ENCODE results near the gene GKN2.
"Not testable (repeated sequence)": the region's sequence is repeated elsewhere in the genome, so short reads cannot be mapped to it uniquely, and the experiment has no call there.

Gene GKN2

DNA sequence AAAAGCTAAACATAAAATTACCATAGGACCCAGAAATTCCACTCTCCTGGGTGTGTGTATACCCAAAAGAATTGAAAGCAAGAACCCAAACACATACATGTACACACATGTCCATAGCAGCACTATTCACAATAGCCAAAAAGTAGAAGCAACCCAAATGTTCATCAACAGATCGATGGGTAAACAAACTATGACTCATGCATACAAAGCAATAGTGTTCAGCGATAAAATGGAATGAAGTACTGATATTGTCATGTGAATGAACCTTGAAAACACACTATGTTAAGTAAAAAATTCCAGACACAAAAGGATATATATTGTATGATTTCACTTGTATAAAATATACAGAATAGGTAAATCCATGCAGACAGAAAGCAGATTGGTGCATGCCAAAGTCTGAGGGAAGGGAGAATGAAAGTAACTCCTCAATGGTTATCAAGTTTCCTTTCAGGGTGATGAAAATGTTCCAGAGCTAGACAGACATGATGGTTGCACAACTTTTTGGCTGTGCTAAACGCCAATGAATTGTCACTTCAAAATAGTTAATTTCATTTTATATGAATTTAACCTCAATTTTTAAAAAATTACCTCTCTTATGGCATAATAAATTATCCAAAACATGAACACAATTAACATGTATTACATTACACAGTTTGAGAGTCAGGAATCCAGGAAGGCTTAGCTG, 35.5 kb downstream of the GKN2 start:
- DNase-seq, result no peak

DNA sequence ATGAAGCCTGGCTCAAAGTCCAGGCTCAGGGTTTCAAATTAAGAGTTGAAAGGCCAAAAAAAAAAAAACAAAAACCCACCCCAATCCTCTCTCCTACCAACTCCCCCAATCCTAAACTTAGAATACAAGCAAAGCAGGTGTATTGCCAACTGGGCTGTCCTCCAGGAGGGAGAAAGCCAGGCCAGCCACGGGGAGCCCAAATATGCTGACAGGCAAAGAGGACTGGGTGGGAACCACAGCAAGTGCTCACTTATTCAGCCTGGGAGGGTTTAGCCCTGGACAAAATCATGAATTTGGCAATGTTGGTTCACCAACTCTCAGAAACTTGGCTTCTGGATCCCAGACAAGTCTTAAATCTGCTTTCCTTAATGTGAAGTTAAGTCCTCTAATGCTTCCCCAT, 36.5 kb downstream of the GKN2 start:
- DNase-seq, result no peak

DNA sequence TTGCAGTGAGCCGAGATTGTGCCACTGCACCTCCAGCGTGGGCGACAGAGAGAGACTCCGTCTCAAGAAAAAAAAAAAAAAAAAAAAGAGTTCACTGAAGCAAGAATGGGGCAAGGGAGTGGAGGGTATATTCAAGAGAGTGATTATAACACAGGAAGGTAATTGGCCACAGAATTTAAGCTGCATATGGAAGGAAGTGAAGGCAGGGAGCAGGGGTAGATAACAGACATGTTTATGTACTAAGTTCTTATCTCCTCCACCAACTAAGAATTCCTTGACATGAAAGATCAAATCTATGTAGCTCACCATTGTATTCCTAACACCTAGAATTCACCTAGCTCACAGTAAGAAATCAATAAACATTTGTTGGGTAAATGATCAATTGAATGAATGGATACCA, 37.3 kb downstream of the GKN2 start:
- no peak for DNase-seq

DNA sequence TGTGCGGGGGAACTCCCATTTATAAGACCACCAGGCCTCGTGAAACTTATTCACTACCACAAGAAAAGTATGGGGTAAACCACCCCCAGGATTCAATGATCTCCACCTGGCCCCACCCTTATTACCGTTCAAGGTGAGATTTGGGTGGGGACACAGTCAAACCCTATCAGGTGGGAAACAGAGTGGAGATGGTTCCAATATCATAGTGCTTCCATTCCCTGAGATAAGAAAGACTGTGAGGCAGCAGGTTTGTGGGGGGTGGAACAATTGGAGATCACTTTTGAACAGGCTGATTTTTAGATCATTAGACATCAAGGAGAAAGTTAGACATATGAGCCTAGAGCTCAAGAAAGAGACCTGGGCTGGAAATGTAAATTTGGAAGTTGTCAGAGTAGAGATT, 39.3 kb downstream of the GKN2 start:
- no peak for DNase-seq

DNA sequence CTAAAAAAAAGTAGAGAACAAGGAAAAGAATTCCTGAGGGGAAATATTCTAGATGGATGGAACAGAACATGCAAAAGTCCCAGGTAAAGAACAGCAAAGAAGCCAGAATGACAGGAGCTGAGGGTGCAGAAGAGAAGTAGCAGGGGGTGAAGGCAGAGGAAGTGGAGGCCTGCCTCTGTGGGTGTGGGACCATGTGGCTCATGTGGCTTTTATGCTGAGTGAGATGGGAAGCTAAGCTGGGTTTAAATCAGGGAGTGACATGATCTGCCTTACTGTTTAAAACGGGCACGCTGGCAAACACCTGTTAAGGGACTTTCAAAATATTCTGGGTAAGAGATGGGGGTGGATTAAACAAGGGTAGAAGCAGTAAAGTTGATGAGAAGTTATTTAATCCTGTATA, 40.0 kb downstream of the GKN2 start:
- peak; percentile 18 for DNase-seq

DNA sequence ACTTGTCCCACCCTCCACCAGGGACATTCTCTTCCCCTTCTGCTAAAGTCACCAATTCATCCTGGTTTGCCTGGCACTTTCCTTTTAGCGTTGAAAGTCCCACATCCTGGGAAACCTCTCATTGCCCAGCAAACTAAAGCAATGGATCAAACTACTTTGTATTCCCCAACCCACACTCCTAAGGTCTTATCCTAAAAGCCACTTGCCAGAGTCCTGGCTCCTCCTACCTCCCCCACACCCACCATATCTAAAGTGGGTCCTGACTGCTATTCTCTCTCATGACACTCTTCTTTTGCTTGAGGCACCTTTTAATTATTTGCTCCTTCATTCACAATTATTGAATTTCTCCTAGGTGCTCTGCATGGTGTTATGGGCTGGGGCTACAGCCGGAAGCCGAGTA, 40.6 kb downstream of the GKN2 start:
- DNase-seq, result no peak

DNA sequence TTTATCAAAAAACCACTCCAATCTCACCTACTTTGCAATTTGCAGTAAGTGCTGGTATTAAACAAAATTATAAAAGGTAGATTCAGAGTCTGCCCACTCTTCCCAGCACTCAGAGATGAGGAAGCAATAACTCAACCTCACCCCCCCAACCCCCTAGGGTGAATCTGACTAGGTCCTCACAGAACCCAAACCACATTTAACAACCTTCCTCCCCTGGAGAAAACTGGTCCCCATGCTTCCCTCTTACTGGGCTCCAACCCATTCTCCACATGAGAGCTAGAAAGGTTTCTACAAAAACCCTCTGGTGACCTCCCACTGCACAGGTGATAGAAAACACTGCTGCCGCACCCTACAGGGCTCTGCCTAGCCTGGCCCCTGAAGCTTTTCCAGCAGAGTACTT, 41.0 kb downstream of the GKN2 start:
- no peak for DNase-seq

DNA sequence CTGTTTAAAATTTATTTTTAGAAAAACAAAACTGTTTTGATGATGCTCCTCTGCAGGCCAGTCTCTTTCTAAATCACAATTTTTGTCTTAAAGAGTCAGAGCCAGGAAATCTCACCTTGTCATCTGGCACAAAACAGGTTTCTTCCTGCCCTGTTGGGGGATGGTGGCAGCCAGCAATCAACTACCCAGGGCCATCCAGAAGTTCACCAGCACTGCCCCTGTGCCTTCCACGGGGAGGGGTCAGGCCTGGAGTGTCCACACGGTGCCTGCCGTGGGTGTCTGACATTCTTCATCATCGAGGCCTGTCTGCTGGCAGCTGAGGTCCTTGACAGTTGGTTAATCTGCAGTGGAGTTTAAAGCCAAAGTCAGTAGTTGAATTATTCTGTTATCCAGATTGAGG, 41.4 kb downstream of the GKN2 start:
- no peak for DNase-seq

DNA sequence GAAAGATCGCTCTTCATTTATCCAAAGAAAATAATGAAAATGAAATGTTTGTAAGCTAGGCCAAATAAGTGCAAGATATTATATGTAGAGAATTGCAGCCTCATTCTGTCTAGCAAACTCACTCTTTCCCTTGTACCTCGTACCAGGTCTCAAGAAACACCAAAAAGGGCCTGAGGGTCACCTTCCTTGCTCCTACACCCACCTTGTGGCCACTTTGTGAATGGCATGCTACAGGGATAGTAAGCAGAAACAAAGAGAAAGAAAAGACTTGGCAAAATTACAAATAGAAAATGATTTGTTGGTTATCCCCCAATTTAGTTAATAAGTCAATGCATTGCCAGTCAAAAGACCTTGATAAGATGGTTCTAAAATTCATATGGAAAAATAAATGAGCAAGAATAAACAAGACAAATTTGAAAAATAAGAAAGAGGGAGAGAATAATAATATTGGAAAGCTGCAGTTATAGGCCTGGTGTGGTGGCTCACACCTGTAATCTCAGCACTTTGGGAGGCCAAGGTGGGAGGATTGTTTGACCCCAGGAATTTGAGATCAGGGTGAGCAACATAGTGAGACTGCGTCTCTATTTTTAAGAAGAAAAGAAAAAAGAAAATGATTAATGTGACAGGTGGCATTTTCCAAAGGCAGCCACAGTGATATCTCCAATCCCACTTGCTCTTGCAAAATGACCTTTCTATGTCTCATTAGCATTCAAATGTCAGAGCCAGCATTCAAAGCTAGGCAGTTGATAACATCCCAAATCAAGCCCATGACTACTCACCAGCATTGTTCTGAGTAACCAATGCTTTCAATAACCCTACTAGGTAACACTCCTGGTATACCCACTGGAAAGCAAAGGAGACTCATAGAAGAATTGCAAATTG, 42.7 kb downstream of the GKN2 start:
- DNase-seq, result peak; percentile 77

DNA sequence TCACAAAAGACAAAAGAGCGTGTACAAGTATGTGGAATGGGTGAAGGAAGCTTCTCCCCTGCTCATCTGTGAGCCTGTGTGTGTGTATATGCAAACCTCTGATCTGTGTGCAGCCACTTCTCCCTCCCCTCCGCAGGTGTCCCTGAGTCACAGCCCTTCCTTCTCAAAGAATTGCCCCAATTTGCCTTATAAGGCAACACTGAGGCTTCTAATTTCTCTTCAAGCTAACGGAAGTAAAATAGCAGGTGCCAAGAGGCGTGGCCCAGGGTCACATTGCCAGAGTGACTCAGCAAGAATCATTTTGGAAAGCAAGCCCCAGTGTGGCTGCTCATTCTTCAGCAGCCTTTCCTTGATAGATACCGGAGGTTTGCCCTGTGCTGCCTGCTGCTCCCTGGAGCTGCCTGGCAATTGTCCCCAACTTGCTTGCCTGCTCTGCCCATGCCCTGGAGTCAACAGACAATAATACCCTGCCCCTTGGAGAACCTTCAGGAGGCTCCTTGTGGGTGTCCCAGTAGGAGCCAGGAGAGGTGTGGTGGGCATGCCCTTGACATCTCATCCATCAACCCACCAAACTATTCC, 44.2 kb downstream of the GKN2 start:
- DNase-seq, result peak; percentile 79

DNA sequence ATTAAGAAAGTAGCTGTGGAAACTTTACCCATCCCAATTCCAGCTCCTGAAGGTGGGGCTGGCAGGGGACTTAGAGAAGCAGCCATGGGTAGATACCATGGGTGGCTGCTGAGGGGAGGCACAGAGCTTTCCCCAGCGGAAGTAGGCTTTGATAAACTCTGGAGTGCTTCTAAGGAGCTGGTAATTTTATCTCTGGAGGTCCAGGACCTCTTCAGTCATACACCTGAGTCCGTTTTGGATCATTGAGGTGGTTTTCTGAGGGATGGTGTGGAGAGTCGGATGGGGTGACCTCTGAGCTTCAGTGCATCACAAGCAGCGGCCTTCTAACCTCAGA, 44.8 kb downstream of the GKN2 start:
- DNase-seq, result no peak

DNA sequence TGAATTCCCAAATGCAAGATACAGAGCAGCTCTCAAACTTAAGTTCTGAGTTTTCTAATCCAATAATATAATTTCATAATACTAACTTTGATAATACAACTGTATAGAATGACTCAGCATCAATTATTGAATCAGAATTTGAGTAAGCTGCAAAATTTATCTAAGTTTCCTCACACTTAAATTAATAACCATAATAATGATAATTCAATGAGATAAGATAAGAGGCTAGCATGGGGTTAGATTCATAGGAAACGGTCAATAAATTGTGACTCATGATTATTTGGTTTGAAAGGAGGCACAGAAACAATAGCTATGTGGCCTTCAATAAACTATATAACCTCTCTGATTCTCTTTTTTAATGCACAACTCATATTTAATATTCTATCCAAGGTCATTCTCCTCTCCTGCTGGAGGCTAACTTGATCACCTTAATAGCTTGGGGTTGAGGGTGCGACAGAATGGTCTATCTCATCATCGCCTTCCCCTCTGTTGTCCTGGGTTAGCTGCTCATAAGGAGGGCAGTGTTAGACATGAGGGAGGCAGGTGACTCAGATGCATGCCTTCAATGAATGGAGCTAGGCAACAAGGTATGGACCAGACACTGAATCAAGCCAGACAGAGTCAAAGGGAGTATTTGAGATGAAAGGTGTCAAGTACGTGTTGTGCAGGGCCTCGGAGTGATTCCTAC, 45.3 kb downstream of the GKN2 start:
- DNase-seq, result peak; percentile 5

DNA sequence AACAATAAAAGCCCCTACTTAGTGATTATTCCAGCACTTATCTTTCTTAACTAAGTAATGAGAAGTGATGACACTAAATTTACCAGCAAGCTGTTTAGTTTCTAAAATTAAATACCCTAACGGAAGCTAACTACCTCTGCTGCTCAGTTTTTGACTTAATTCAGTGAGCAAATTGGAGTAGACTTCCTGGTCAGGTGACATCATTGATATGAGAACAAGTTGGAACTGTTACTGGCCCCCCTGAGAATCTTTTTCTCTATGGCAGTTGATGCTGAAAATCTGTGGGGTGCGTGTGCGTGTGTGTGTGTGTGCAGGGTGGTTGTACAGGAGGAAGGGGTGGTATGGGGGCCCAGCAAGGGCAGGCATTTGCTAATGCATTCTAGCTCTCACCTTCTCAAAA, 46.0 kb downstream of the GKN2 start:
- DNase-seq, result no peak

DNA sequence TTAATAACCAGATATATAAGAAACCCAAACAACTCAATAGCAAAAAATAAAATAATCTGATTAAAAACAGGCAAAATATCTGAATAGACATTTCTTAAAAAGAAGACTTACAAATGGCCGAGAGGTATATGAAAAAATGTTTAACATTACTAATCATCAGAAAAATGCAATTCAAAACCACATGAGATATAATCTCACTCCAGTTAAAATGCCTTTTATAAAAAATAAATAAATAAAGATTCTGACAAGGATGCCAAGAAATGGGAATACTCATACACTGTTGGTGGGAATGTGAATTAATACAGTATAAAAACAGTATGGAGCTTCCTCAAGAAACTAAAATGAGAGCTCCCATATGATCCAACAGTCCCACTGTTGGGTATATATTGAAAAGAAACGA, 47.6 kb downstream of the GKN2 start:
- no peak for DNase-seq

DNA sequence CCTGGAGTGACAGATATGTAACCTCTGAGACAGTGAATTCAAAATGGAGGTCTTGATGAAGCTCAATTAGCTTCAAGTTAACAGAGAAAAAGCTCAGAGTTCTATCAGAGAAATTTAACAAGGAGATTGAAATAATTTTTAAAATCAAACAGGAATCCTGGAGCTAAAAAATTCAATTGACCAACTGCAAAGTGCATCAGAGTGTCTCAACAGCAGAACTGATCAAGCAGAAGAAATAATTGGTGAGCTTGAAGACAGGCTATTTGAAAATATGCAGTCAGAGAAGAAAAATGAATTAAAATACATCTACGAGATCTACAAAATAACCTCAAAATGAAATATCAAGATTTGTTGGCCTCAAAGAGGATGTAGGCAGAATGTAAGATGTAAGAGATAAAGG, 51.1 kb downstream of the GKN2 start:
- no peak for DNase-seq

DNA sequence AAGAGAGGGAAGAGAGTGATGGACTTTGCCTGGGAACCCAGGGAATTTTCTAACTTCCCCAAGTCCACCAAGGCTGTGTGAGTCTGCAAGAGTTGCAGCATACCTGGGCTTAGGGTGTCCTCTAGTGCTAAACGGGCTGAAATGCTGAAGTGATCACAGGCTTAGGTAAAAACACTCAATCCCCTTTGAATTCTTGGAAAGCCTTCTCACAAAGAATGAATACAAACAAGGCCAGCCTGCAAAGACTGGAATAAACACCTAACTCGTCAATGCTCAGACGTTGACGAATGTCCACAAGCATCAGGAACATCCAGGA, 51.5 kb downstream of the GKN2 start:
- DNase-seq, result no peak

DNA sequence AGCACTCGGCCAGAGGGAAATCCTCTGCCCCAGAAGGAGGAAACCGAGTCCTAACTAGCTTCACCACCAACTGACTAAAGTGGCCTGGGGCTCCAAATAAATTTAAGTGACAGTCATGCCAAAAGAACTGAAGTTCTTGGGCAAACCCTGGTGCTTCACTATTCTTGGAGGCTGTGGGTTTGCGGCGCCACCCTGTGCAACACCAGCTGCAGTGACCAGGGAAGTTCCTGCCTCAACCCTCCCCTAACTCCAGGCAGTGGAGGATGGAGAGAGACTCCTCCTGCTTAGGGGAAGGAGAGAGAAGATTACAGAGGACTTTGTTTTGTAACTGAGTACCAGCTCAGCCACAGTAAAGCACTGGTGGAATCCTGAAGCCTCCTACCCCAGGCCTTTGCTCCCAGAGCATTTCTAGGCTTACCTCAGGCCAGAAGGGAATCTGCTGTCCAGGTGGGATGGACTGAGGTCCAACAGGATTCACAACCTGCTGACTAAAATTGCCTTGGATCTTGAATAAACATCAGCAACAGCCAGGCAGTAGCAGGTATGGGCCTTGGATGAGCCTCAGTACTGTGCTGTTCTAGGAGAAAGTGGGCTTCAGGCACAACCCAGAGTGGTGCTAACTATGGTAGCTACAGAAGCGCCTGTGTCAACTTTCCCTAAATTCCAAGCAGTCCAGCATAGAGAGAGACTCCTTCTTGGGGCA, 52.0 kb downstream of the GKN2 start:
- no peak for DNase-seq

DNA sequence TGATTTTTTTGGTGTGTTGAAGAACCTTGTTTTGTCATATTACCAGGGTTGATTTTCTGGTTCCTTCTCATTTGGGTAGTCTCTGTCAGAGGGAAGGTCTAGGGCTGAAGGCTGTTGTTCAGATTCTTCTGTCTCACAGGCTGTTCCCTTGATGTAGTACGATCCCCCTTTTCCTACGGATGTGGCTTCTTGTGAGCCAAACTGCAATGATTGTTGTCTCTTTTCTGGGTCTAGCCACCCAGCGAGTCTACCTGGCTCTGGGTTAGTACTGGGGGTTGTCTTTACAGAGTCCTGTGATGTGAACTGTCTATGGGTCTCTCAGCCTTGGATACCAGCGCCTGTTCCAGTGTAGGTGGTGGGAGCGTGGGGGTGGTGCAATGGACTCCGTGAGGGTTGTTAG, 56.7 kb downstream of the GKN2 start:
- DNase-seq, result not testable (repeated sequence)

All from activated T-cell treated with anti-CD3 and anti-CD28 coated beads for 4 hours (primary cell).